CD4-positive, CD25-positive, alpha-beta regulatory T cell (primary cell): ENCODE measurements around the gene DCK. TPM values are rescaled to one million over a fixed set of nuclear protein-coding genes. Genes with fewer than 3 reads are reported as not detected.
"Not testable (repeated sequence)": the region's sequence is repeated elsewhere in the genome, so short reads cannot be mapped to it uniquely, and the experiment has no call there.

Experiments
- ATAC-seq, 2 donors: fragments of 150-1000 bp; cut with Tn5 transposase; one replicate each; pipeline ENCODE4 v1.10.0; 2021; ENCODE audit warnings: low read depth in 2 of 2, moderate number of reproducible peaks in 2 of 2, moderate library complexity in 1 of 2
- DNase-seq, 3 donors: peaks; one replicate each; pipeline versions ENCODE4 v3.0.0 to v3.0.0-alpha.2; 2012 to 2022; ENCODE audit warnings: mixed read lengths in 1 of 3
- H3K27ac ChIP-seq: one replicate; pipeline ENCODE4 v1.7.0; 2013; ENCODE audit warnings: mild to moderate bottlenecking, low read length; ENCODE audit not compliant: insufficient read depth, poor library complexity, severe bottlenecking
- H3K27me3 ChIP-seq: one replicate; pipeline ENCODE4 v1.7.0; 2013; ENCODE audit warnings: low read length; ENCODE audit not compliant: control insufficient read depth, insufficient read depth
- H3K36me3 ChIP-seq: one replicate; pipeline ENCODE4 v1.7.0; 2013; ENCODE audit warnings: mild to moderate bottlenecking, low read length, moderate library complexity; ENCODE audit not compliant: control insufficient read depth, insufficient read depth
- H3K4me1 ChIP-seq: 2 replicates; pipeline ENCODE4 v1.7.0; 2013; ENCODE audit warnings: mild to moderate bottlenecking, low read length; ENCODE audit not compliant: insufficient read depth, control insufficient read depth, poor library complexity, severe bottlenecking
- H3K4me3 ChIP-seq: one replicate; pipeline ENCODE4 v1.7.0; 2013; ENCODE audit warnings: low read depth, mild to moderate bottlenecking, low read length, moderate library complexity
- H3K9me3 ChIP-seq, 2 experiments: 1 replicate in 1 of 2; 2 replicates in 1 of 2; pipeline ENCODE4 v1.7.0; 2013; ENCODE audit warnings: low read length in 2 of 2, mild to moderate bottlenecking in 1 of 2, moderate library complexity in 1 of 2; ENCODE audit not compliant: control insufficient read depth in 2 of 2
- H3K27ac Mint-ChIP-seq, 3 donors: one replicate each; pipeline ENCODE4 v1.8.0; 2020 to 2022; ENCODE audit warnings: mild to moderate bottlenecking in 3 of 3, mixed read lengths in 3 of 3, moderate library complexity in 2 of 3
- H3K27me3 Mint-ChIP-seq: one replicate; pipeline ENCODE4 v1.8.0; 2022; ENCODE audit warnings: mild to moderate bottlenecking, mixed read lengths
- H3K36me3 Mint-ChIP-seq: one replicate; pipeline ENCODE4 v1.8.0; 2020; ENCODE audit warnings: mixed read lengths
- H3K4me1 Mint-ChIP-seq, 4 donors: one replicate each; pipeline ENCODE4 v1.8.0; 2020 to 2022; ENCODE audit warnings: mixed read lengths in 4 of 4, mild to moderate bottlenecking in 1 of 4
- H3K4me3 Mint-ChIP-seq, 4 donors: one replicate each; pipeline ENCODE4 v1.8.0; 2020 to 2022; ENCODE audit warnings: mild to moderate bottlenecking in 4 of 4, mixed read lengths in 4 of 4, moderate library complexity in 3 of 4
- H3K9me3 Mint-ChIP-seq, 7 donors: one replicate each; pipeline ENCODE4 v1.8.0; 2020 to 2022; ENCODE audit warnings: mixed read lengths in 7 of 7, mild to moderate bottlenecking in 3 of 7, moderate library complexity in 2 of 7
- polyA plus RNA-seq, 4 donors: library from polyadenylated mRNA; unstranded; fragments of 300-500 nt; fragmentation: Illumina TruSeq; gene quantifications; one replicate each; pipeline ENCODE4 v1.2.3, GENCODE V29; 2021
- total RNA-seq: library from RNA; stranded (reverse); gene quantifications from one replicate; pipeline ENCODE4 v1.2.3, GENCODE V29; 2022

DCK gene
- total and polyA plus RNA-seq, 5 donors from 2014 or later, result 33.1 to 118 (median 114) TPM

- DNase-seq (no peak), ATAC-seq (no peak)
- H3K4me3 ChIP-seq, result no peak overlapping the region
- Mint-ChIP-seq H3K4me1 (peaks cover 12 to 66% (median 32%) of the 10 kb centered on the region in 4 donors), H3K4me3 (no peak overlapping the region), H3K9me3 (no peaks in the 10 kb centered on the region), H3K27ac (no peak overlapping the region), H3K27me3 (no peaks in the 10 kb centered on the region), H3K36me3 (peaks cover 21% of the 10 kb centered on the region)
- no peak overlapping the region for H3K27ac ChIP-seq
- peaks cover 6% of the 10 kb centered on the region for H3K36me3 ChIP-seq
- H3K9me3 ChIP-seq, result no peaks in the 10 kb centered on the region
- H3K4me1 ChIP-seq, result peaks cover 25% of the 10 kb centered on the region
- H3K27me3 ChIP-seq, result no peaks in the 10 kb centered on the region
These were observed 18.0 kb downstream of the DCK start for GRCh38 chr4:71011451-71011850.

- Mint-ChIP-seq H3K4me1 (peaks cover 9 to 52% (median 20%) of the 10 kb centered on the region in 4 donors), H3K36me3 (peaks cover 22% of the 10 kb centered on the region)
- not testable (repeated sequence) for H3K4me3 ChIP-seq, H3K9me3 ChIP-seq, ATAC-seq, H3K27ac ChIP-seq, H3K27me3 ChIP-seq, H3K9me3 Mint-ChIP-seq, H3K4me1 ChIP-seq, H3K27ac Mint-ChIP-seq, H3K36me3 ChIP-seq, DNase-seq, H3K27me3 Mint-ChIP-seq, H3K4me3 Mint-ChIP-seq
These were observed 23.9 kb downstream of the DCK start for GRCh38 chr4:71017391-71017790.

- ATAC-seq, result no peak
- no peaks in the 10 kb centered on the region for H3K27me3 Mint-ChIP-seq
- Histone ChIP-seq H3K9me3 (no peaks in the 10 kb centered on the region), H3K27me3 (no peaks in the 10 kb centered on the region), H3K36me3 (peaks cover 34% of the 10 kb centered on the region), H3K4me3 (no peak overlapping the region), H3K27ac (no peak overlapping the region), H3K4me1 (peaks cover 3% of the 10 kb centered on the region)
- H3K36me3 Mint-ChIP-seq, result peaks cover 27% of the 10 kb centered on the region
- H3K27ac Mint-ChIP-seq, result peak overlapping the region in 1 of 3 donors; percentile 38
- H3K4me3 Mint-ChIP-seq, result no peak overlapping the region
- peaks cover 16 to 49% (median 36%) of the 10 kb centered on the region in 4 donors for H3K4me1 Mint-ChIP-seq
- no peak for DNase-seq
- H3K9me3 Mint-ChIP-seq, result no peaks in the 10 kb centered on the region
These were observed 27.2 kb downstream of the DCK start for GRCh38 chr4:71020611-71021010.

GRCh38 chr4:71025654-71026053 lies 32.2 kb downstream of the DCK start:
- Mint-ChIP-seq H3K27ac (peak overlapping the region in 1 of 3 donors; percentile 13), H3K4me1 (peaks cover 18 to 39% (median 25%) of the 10 kb centered on the region in 4 donors), H3K4me3 (no peak overlapping the region), H3K36me3 (peaks cover 57% of the 10 kb centered on the region), H3K9me3 (no peaks in the 10 kb centered on the region), H3K27me3 (no peaks in the 10 kb centered on the region)
- ATAC-seq (no peak), DNase-seq (no peak)
- H3K4me1 ChIP-seq, result no peaks in the 10 kb centered on the region
- H3K9me3 ChIP-seq, result no peaks in the 10 kb centered on the region
- H3K36me3 ChIP-seq, result peaks cover 80% of the 10 kb centered on the region
- H3K27me3 ChIP-seq, result no peaks in the 10 kb centered on the region
- H3K4me3 ChIP-seq, result no peak overlapping the region
- no peak overlapping the region for H3K27ac ChIP-seq

GRCh38 chr4:71026086-71026485 lies 32.6 kb downstream of the DCK start:
- no peak overlapping the region for H3K4me3 Mint-ChIP-seq
- Histone ChIP-seq H3K27me3 (no peaks in the 10 kb centered on the region), H3K4me3 (no peak overlapping the region), H3K4me1 (no peaks in the 10 kb centered on the region), H3K9me3 (no peaks in the 10 kb centered on the region), H3K36me3 (peaks cover 84% of the 10 kb centered on the region), H3K27ac (no peak overlapping the region)
- H3K36me3 Mint-ChIP-seq, result peaks cover 60% of the 10 kb centered on the region
- peaks cover 17 to 36% (median 24%) of the 10 kb centered on the region in 4 donors for H3K4me1 Mint-ChIP-seq
- peak overlapping the region; percentile 13 to 32 (median 21) for H3K27ac Mint-ChIP-seq
- DNase-seq, result no peak
- no peaks in the 10 kb centered on the region for H3K9me3 Mint-ChIP-seq
- no peak for ATAC-seq
- H3K27me3 Mint-ChIP-seq, result no peaks in the 10 kb centered on the region

- Mint-ChIP-seq H3K4me1 (peaks cover 13 to 25% (median 16%) of the 10 kb centered on the region in 4 donors), H3K27ac (no peak overlapping the region), H3K4me3 (no peak overlapping the region), H3K27me3 (no peaks in the 10 kb centered on the region), H3K9me3 (no peaks in the 10 kb centered on the region), H3K36me3 (peaks cover 55% of the 10 kb centered on the region)
- H3K36me3 ChIP-seq, result peaks cover 88% of the 10 kb centered on the region
- no peaks in the 10 kb centered on the region for H3K27me3 ChIP-seq
- H3K4me1 ChIP-seq, result no peaks in the 10 kb centered on the region
- DNase-seq, result no peak
- H3K4me3 ChIP-seq, result no peak overlapping the region
- no peaks in the 10 kb centered on the region for H3K9me3 ChIP-seq
- H3K27ac ChIP-seq, result no peak overlapping the region
- ATAC-seq, result no peak
These were observed 34.2 kb downstream of the DCK start for GRCh38 chr4:71027611-71028010.

GRCh38 chr4:71029504-71029903 lies 36.1 kb downstream of the DCK start:
- Mint-ChIP-seq H3K4me3 (no peak overlapping the region), H3K27me3 (no peaks in the 10 kb centered on the region), H3K36me3 (peaks cover 42% of the 10 kb centered on the region), H3K4me1 (peaks cover 2 to 8% (median 6%) of the 10 kb centered on the region in 4 donors), H3K27ac (no peak overlapping the region), H3K9me3 (no peaks in the 10 kb centered on the region)
- Histone ChIP-seq H3K27me3 (no peaks in the 10 kb centered on the region), H3K4me3 (no peak overlapping the region), H3K9me3 (no peaks in the 10 kb centered on the region), H3K36me3 (peaks cover 76% of the 10 kb centered on the region), H3K4me1 (no peaks in the 10 kb centered on the region), H3K27ac (no peak overlapping the region)
- ATAC-seq (no peak), DNase-seq (no peak)

- H3K27ac Mint-ChIP-seq, H3K9me3 ChIP-seq, H3K4me3 ChIP-seq, H3K27me3 ChIP-seq, H3K9me3 Mint-ChIP-seq, H3K4me1 ChIP-seq, ATAC-seq, DNase-seq, H3K27me3 Mint-ChIP-seq, H3K4me1 Mint-ChIP-seq, H3K27ac ChIP-seq, H3K4me3 Mint-ChIP-seq: not testable (repeated sequence)
- H3K36me3 Mint-ChIP-seq, result peaks cover 27% of the 10 kb centered on the region
- H3K36me3 ChIP-seq, result peaks cover 55% of the 10 kb centered on the region
These were observed 38.7 kb downstream of the DCK start for GRCh38 chr4:71032106-71032505.
